HPDE6-E6E7 (cell line): ENCODE measurements around the gene ARG1.
A peak's percentile ranks its signal among the peaks of the same experiment; 100 is the strongest.
"Not testable (repeated sequence)": the region's sequence is repeated elsewhere in the genome, so short reads cannot be mapped to it uniquely, and the experiment has no call there.

Experiments
- DNase-seq: peaks from one replicate; pipeline ENCODE4 v3.0.0; 2011; ENCODE audit warnings: missing footprints; ENCODE audit errors: extremely low spot score

Gene ARG1

GRCh38 chr6:131572686-131573415, at the start of gene ARG1:
ARG1 (plus strand) TSS chr6:131573226; CDS start chr6:131573283, 57 bp downstream.
- DNase-seq: no peak

GRCh38 chr6:131523988-131524673, 48.9 kb upstream of the ARG1 start:
- DNase-seq: no peak

GRCh38 chr6:131524695-131525336, 48.2 kb upstream of the ARG1 start:
- DNase-seq: no peak

GRCh38 chr6:131530936-131531335, 42.1 kb upstream of the ARG1 start:
- DNase-seq: not testable (repeated sequence)

- DNase-seq: not testable (repeated sequence)
Observed at GRCh38 chr6:131531681-131532080, 41.3 kb upstream of the ARG1 start.

- DNase-seq: peak; percentile 15
Observed at GRCh38 chr6:131532580-131533039, 40.4 kb upstream of the ARG1 start.

GRCh38 chr6:131538615-131539014, 34.4 kb upstream of the ARG1 start:
- DNase-seq: not testable (repeated sequence)

- DNase-seq: no peak
Observed at GRCh38 chr6:131545317-131545716, 27.7 kb upstream of the ARG1 start.

- no peak for DNase-seq
Observed at GRCh38 chr6:131547488-131547887, 25.5 kb upstream of the ARG1 start.

GRCh38 chr6:131548441-131548840, 24.6 kb upstream of the ARG1 start:
- no peak for DNase-seq

GRCh38 chr6:131549811-131550210, 23.2 kb upstream of the ARG1 start:
- DNase-seq: no peak

- no peak for DNase-seq
Observed at GRCh38 chr6:131551902-131552301, 21.1 kb upstream of the ARG1 start.

GRCh38 chr6:131552572-131552971, 20.5 kb upstream of the ARG1 start:
- DNase-seq: no peak

- no peak for DNase-seq
Observed at GRCh38 chr6:131555992-131556391, 17.0 kb upstream of the ARG1 start.

- DNase-seq: no peak
Observed at GRCh38 chr6:131558922-131559321, 14.1 kb upstream of the ARG1 start.

- DNase-seq: no peak
Observed at GRCh38 chr6:131561925-131562707, 10.9 kb upstream of the ARG1 start.

- DNase-seq: no peak
Observed at GRCh38 chr6:131565056-131565455, 8.0 kb upstream of the ARG1 start.

GRCh38 chr6:131568726-131569125, 4.3 kb upstream of the ARG1 start:
- DNase-seq: no peak

GRCh38 chr6:131574133-131574532, 1.1 kb downstream of the ARG1 start:
- DNase-seq: no peak

GRCh38 chr6:131574686-131575085, 1.7 kb downstream of the ARG1 start:
- DNase-seq: no peak

- DNase-seq: no peak
Observed at GRCh38 chr6:131575834-131576478, 2.9 kb downstream of the ARG1 start.
